ENCODE measurements around the gene YBEY.

Gene YBEY

GRCh38 chr21:46346296-46347202, 60.4 kb downstream of the YBEY start:
- no peak for DNase-seq (ENCODE audit: low read depth)
- H3K4me3 ChIP-seq (ENCODE audit: control insufficient read depth, low read depth, low read length), result no peak overlapping the region
- TF ChIP-seq, protein P1, sequence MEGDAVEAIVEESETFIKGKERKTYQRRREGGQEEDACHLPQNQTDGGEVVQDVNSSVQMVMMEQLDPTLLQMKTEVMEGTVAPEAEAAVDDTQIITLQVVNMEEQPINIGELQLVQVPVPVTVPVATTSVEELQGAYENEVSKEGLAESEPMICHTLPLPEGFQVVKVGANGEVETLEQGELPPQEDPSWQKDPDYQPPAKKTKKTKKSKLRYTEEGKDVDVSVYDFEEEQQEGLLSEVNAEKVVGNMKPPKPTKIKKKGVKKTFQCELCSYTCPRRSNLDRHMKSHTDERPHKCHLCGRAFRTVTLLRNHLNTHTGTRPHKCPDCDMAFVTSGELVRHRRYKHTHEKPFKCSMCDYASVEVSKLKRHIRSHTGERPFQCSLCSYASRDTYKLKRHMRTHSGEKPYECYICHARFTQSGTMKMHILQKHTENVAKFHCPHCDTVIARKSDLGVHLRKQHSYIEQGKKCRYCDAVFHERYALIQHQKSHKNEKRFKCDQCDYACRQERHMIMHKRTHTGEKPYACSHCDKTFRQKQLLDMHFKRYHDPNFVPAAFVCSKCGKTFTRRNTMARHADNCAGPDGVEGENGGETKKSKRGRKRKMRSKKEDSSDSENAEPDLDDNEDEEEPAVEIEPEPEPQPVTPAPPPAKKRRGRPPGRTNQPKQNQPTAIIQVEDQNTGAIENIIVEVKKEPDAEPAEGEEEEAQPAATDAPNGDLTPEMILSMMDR (conservative IDR thresholded peaks at IDR 0.05; ENCODE audit: control insufficient read depth, insufficient read depth, low read depth, low read length), result no peak

DNA sequence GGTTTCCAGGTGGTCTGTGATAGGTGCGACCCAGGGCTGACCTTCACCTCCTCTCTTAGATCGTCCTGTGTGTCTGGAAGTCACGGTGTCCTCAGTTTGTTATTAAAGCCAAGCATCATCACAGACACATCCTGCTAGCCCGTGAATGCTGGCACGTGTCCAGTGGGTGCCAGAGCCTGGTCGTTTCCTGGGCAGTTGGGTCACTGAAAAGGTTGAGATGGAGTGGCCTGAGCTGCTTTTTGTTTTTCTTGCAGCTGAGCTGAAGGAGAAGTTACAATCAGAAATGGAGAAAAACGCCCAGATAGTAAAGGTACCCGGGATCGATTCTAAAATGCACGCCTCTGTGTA, 61.0 kb downstream of the YBEY start:
- DNase-seq (ENCODE audit: low read depth), result no peak
- no peak overlapping the region for H3K4me3 ChIP-seq (ENCODE audit: control insufficient read depth, low read depth, low read length)
- TF ChIP-seq, protein P1 (conservative IDR thresholded peaks at IDR 0.05; ENCODE audit: control insufficient read depth, insufficient read depth, low read depth, low read length), result no peak
